ENCODE data around the gene GUCY2C.
A peak's percentile ranks its signal among the peaks of the same experiment; 100 is the strongest.

The GUCY2C gene

GRCh38 chr12:14696265-14696741, at the start of gene GUCY2C:
GUCY2C (minus strand) TSS chr12:14696599; CDS start chr12:14696448, 151 bp downstream.
- 0 out of 2 replicates have a peak, but pooled peaks have one; percentile 16 for TF ChIP-seq USF1 (IDR thresholded peaks at IDR 0.05)
- no peak for TF ChIP-seq YY1 (IDR thresholded peaks at IDR 0.05; ENCODE audit: low read depth)

- TF ChIP-seq EP300 (IDR thresholded peaks at IDR 0.05; ENCODE audit: borderline replicate concordance) (no peak), CEBPB (IDR thresholded peaks at IDR 0.05) (no peak)
These were observed 46.7 kb upstream of the GUCY2C start for GRCh38 chr12:14743061-14743460.

GRCh38 chr12:14741942-14742341, 45.5 kb upstream of the GUCY2C start:
- TF ChIP-seq CEBPB (IDR thresholded peaks at IDR 0.05) (no peak), USF1 (IDR thresholded peaks at IDR 0.05) (no peak), YY1 (IDR thresholded peaks at IDR 0.05; ENCODE audit: low read depth) (no peak), FOXM1 (IDR thresholded peaks at IDR 0.05; ENCODE audit: borderline replicate concordance, low read depth) (no peak), TCF12 (IDR thresholded peaks at IDR 0.05; ENCODE audit: low read depth) (no peak), CREB1 (IDR thresholded peaks at IDR 0.05; ENCODE audit: low read depth) (no peak), REST (IDR thresholded peaks at IDR 0.05; ENCODE audit: low read depth) (no peak), MAX (IDR thresholded peaks at IDR 0.05) (no peak), TAF1 (IDR thresholded peaks at IDR 0.05; ENCODE audit: low read depth) (no peak), RAD21 (IDR thresholded peaks at IDR 0.05; ENCODE audit: low read depth) (no peak), NFIC (IDR thresholded peaks at IDR 0.05) (no peak), EGR1 (IDR thresholded peaks at IDR 0.05) (no peak), ZBTB7A (IDR thresholded peaks at IDR 0.05; ENCODE audit: low read depth) (no peak), EP300 (IDR thresholded peaks at IDR 0.05; ENCODE audit: borderline replicate concordance) (no peak), TEAD4 (IDR thresholded peaks at IDR 0.05) (no peak)

- TF ChIP-seq RAD21 (IDR thresholded peaks at IDR 0.05; ENCODE audit: low read depth), result no peak
- TF ChIP-seq USF1 (IDR thresholded peaks at IDR 0.05), result no peak
- no peak for TF ChIP-seq TCF12 (IDR thresholded peaks at IDR 0.05; ENCODE audit: low read depth)
- no peak for TF ChIP-seq EGR1 (IDR thresholded peaks at IDR 0.05)
- TF ChIP-seq REST (IDR thresholded peaks at IDR 0.05; ENCODE audit: low read depth), result no peak
- TF ChIP-seq TEAD4 (IDR thresholded peaks at IDR 0.05), result no peak
- TF ChIP-seq CEBPB (IDR thresholded peaks at IDR 0.05), result no peak
- TF ChIP-seq MAX (IDR thresholded peaks at IDR 0.05), result no peak
- no peak for TF ChIP-seq EP300 (IDR thresholded peaks at IDR 0.05; ENCODE audit: borderline replicate concordance)
- no peak for TF ChIP-seq YY1 (IDR thresholded peaks at IDR 0.05; ENCODE audit: low read depth)
- no peak for TF ChIP-seq ZBTB7A (IDR thresholded peaks at IDR 0.05; ENCODE audit: low read depth)
These were observed 44.8 kb upstream of the GUCY2C start for GRCh38 chr12:14741153-14741552.

GRCh38 chr12:14731821-14732220, 35.4 kb upstream of the GUCY2C start:
- TF ChIP-seq RAD21 (IDR thresholded peaks at IDR 0.05; ENCODE audit: low read depth) (no peak), YY1 (IDR thresholded peaks at IDR 0.05; ENCODE audit: low read depth) (no peak), CEBPB (IDR thresholded peaks at IDR 0.05) (no peak), NFIC (IDR thresholded peaks at IDR 0.05) (no peak), MAX (IDR thresholded peaks at IDR 0.05) (no peak), REST (IDR thresholded peaks at IDR 0.05; ENCODE audit: low read depth) (no peak), TEAD4 (IDR thresholded peaks at IDR 0.05) (no peak), ZBTB7A (IDR thresholded peaks at IDR 0.05; ENCODE audit: low read depth) (no peak), CREB1 (IDR thresholded peaks at IDR 0.05; ENCODE audit: low read depth) (no peak), TAF1 (IDR thresholded peaks at IDR 0.05; ENCODE audit: low read depth) (no peak), EP300 (IDR thresholded peaks at IDR 0.05; ENCODE audit: borderline replicate concordance) (no peak)

Measured in Ishikawa (cell line).